ENCODE results near the gene DTNB.

Gene DTNB

GRCh38 chr2:25374827-25375226 is 298.6 kb downstream of the DTNB start:
- TF ChIP-seq, protein P1, sequence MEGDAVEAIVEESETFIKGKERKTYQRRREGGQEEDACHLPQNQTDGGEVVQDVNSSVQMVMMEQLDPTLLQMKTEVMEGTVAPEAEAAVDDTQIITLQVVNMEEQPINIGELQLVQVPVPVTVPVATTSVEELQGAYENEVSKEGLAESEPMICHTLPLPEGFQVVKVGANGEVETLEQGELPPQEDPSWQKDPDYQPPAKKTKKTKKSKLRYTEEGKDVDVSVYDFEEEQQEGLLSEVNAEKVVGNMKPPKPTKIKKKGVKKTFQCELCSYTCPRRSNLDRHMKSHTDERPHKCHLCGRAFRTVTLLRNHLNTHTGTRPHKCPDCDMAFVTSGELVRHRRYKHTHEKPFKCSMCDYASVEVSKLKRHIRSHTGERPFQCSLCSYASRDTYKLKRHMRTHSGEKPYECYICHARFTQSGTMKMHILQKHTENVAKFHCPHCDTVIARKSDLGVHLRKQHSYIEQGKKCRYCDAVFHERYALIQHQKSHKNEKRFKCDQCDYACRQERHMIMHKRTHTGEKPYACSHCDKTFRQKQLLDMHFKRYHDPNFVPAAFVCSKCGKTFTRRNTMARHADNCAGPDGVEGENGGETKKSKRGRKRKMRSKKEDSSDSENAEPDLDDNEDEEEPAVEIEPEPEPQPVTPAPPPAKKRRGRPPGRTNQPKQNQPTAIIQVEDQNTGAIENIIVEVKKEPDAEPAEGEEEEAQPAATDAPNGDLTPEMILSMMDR (IDR thresholded peaks at IDR 0.05): no peak

- TF ChIP-seq, protein P1 (IDR thresholded peaks at IDR 0.05): no peak
These were observed 299.0 kb downstream of the DTNB start for GRCh38 chr2:25374411-25374810.

- TF ChIP-seq, protein P1 (IDR thresholded peaks at IDR 0.05): no peak
These were observed 300.0 kb downstream of the DTNB start for GRCh38 chr2:25373269-25373981.

DNA sequence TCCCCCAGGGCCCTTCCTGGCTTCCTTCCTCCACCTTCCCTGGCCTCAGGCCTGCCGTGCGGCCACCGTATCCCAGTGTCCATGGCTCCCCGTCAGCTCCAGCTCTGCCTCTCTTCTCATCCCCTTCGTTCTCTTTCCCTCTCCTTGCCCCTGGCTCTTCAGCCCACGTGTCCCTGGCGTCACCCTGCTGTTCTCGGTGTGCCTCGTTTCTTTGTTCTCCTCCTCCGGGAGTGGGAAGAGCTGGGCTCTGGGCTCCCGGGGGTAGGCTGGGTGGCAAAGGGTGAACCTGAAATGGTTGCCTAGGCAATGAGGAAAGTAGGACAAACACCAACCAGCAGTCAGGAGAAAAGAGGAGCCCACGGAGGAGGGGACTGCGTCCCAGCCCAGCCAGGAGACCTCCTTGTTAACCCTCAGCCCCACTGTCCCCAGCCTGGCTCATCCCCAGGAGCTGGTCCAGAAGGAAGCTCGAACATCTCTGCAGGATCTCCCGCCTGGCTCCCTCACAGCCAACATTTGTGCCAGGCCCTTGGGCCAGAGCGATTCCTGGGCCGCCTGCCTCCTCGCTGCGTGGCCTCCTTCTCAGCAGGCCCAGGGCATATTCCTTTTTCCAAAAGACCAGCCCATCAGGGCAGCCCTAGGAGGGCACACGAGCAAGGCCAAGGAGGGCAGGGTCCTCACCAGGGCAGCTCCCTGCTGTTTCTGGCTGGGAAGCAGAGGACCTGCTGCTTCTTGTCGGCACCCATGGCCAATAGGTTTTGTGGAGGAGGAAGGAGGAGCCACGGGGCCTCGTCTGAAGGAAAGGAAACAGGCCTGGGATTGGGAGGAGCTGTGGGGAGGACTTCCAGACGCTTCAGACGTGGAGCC is 300.7 kb downstream of the DTNB start:
- TF ChIP-seq, protein P1 (IDR thresholded peaks at IDR 0.05): no peak

DNA sequence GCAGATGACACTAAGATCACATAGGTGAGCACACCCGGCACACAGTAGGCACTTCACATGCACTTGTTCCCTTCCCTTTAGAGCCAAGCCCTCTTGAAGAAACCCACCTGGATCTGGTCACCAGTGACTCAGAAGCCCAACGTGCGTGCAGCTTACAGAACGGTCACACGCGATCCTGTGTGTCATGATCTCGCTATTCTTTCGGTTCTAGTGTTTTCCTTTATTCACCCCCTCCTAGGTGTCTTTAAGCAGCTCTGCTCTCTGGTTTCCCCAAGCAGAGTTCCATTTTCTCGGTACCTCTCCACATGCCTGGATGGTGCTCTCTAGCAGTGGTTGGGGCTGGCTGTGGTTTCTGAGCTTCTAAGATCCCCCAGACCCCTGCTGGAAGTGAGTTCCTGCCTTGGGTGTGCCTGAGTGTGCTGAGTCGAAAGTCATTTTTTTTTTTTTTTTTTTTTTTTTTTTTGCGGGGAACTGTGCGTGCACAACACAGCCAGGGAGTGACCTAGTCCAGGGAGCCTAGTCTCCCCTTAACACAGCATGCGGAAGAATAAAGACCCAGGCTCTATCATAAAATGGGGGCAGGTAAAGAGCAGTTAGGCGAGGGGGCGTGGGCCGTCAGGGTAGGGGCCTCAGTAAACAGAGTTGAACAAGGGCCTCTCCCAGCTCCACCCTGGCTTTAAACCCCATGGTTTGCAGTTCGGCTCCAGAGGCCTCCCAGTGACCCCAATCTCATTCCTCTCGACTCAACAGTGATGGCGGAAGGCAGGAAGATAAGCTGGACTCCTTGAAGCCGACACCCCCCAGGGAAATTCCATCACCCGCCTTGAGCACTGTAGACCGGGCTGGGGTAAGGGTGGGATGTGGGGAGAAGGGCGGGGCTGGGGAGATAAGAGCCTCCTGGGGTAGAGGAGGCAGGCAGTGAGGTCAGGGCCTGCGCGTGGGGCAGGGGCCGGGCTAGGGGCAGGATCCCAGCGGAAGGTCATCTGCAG is 301.8 kb downstream of the DTNB start:
- TF ChIP-seq, protein P1 (IDR thresholded peaks at IDR 0.05): no peak

GRCh38 chr2:25369876-25370275 is 303.5 kb downstream of the DTNB start:
- TF ChIP-seq, protein P1 (IDR thresholded peaks at IDR 0.05): no peak

DNA sequence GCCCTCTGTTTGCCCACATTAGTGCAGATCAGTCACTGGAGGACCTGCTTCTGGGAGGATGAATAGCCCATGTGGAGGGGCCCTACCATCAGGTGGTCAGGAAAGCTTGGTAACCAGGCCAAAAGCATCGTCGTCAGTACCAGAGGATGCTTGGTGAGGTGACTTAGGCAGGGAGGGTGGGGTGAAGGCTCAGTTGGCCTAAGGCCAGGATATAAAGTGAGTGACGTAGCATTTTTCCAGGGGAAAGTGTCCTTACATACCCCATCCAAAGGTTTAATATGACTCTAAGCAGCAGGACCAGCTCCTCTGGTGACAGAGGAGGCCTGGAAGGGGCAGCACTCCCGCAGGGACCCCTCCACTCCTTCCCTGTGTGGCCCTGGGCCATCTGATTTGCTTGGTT is 303.9 kb downstream of the DTNB start:
- TF ChIP-seq, protein P1 (IDR thresholded peaks at IDR 0.05): no peak

Measured in LNCAP (cell line).